Neutrophil (primary cell): ENCODE results near the gene CORT.

Experiments used
- H3K27ac ChIP-seq: fragments of 200-600 bp; sonication (generic); 2 replicates; pipeline ENCODE4 v1.5.1; 2016; ENCODE audit warnings: mild to moderate bottlenecking, moderate library complexity
- H3K27me3 ChIP-seq: fragments of 200-600 bp; sonication (generic); 2 replicates; pipeline ENCODE4 v1.6.0; 2016; ENCODE audit warnings: mild to moderate bottlenecking
- H3K36me3 ChIP-seq: fragments of 200-600 bp; sonication (generic); 2 replicates; pipeline ENCODE4 v1.5.1; 2017
- H3K4me1 ChIP-seq, 2 experiments: fragments of 200-600 bp in 1 of 2; sonication (generic) in 1 of 2; 1 replicate in 1 of 2; 2 replicates in 1 of 2; pipeline versions ENCODE4 v1.5.1 to v1.6.1; 2013 to 2016; ENCODE audit warnings: low read depth in 1 of 2, low read length in 1 of 2, mild to moderate bottlenecking in 1 of 2, moderate library complexity in 1 of 2; ENCODE audit not compliant: control insufficient read depth in 1 of 2, insufficient read depth in 1 of 2
- H3K4me3 ChIP-seq, 2 experiments: fragments of 200-600 bp in 1 of 2; sonication (generic) in 1 of 2; 1 replicate in 1 of 2; 2 replicates in 1 of 2; pipeline ENCODE4 v1.5.1; 2013 to 2016; ENCODE audit warnings: low read depth in 1 of 2, low read length in 1 of 2, mild to moderate bottlenecking in 1 of 2, moderate library complexity in 1 of 2
- H3K9me3 ChIP-seq: fragments of 200-600 bp; sonication (generic); 2 replicates; pipeline ENCODE4 v1.5.1; 2016
- TF ChIP-seq, protein P1 (sequence below): fragments of 200-600 bp; sonication (generic); IDR thresholded peaks from 2 replicates; pipeline ENCODE4 v1.5.1; 2016; ENCODE audit warnings: antibody characterized with exemption

The CORT gene

DNA sequence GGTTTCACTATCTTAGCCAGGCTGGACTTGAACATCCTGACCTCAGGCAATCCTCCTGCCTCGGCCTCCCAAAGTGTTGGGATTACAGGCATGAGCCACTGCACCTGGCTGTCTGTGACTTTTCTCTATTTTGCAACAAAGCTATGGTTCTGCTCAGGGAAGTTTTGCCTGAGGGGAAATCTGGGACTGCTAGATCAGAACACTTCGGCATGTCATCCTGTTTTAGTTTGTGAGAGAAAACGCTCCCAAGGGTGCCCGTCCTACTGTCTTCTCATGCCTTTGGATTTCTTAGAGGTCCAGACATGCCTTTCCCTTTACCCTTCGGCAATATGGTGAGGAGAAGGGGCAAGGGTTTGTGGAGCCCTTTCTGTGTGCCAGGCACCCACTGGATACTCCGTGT lies 5.6 kb upstream of the CORT start:
- Histone ChIP-seq H3K4me3 (no peak overlapping the region), H3K27ac (no peak overlapping the region), H3K4me1 (no peaks in the 10 kb centered on the region), H3K9me3 (no peaks in the 10 kb centered on the region), H3K27me3 (no peaks in the 10 kb centered on the region), H3K36me3 (no peaks in the 10 kb centered on the region)
- TF ChIP-seq, protein P1, sequence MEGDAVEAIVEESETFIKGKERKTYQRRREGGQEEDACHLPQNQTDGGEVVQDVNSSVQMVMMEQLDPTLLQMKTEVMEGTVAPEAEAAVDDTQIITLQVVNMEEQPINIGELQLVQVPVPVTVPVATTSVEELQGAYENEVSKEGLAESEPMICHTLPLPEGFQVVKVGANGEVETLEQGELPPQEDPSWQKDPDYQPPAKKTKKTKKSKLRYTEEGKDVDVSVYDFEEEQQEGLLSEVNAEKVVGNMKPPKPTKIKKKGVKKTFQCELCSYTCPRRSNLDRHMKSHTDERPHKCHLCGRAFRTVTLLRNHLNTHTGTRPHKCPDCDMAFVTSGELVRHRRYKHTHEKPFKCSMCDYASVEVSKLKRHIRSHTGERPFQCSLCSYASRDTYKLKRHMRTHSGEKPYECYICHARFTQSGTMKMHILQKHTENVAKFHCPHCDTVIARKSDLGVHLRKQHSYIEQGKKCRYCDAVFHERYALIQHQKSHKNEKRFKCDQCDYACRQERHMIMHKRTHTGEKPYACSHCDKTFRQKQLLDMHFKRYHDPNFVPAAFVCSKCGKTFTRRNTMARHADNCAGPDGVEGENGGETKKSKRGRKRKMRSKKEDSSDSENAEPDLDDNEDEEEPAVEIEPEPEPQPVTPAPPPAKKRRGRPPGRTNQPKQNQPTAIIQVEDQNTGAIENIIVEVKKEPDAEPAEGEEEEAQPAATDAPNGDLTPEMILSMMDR, result no peak

- Histone ChIP-seq H3K27ac (no peak overlapping the region), H3K4me3 (no peak overlapping the region), H3K36me3 (no peaks in the 10 kb centered on the region), H3K27me3 (no peaks in the 10 kb centered on the region), H3K9me3 (no peaks in the 10 kb centered on the region), H3K4me1 (no peaks in the 10 kb centered on the region)
- TF ChIP-seq, protein P1, result no peak
These were observed 4.9 kb upstream of the CORT start for GRCh38 chr1:10444795-10445397.

DNA sequence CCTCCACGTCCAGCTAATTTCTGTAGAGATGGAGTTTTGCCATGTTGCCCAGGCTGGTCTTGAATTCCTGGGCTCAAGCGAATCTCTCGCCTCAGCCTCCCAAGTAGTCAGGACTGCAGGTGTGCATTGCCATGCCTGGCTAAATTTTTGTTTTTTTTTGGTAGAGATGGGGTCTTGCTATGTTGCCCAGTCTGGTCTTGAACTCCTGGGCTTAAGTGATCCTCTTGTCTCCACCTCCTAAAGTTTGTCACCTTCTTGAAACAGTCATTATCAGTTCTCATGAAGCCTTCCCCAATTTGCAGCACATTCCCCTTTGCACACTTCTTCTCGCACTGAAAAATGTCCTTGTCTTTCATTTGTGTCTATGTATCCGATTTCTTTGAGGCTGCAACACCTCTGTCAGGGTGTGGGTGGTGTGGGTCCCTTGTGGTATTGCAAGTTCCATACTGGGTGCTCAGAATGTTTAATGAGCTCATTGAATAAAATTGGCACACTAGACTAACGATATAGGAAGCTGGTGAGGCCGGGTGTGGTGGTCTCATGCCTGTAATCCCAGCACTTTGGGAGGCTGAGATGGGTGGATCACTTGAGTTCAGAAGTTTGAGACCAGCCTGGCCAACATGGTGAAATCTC lies 2.9 kb upstream of the CORT start:
- TF ChIP-seq, protein P1, result no peak
- H3K27me3 ChIP-seq, result peaks cover 20% of the 10 kb centered on the region
- H3K4me3 ChIP-seq, result no peak overlapping the region
- H3K36me3 ChIP-seq, result no peaks in the 10 kb centered on the region
- H3K27ac ChIP-seq, result no peak overlapping the region
- no peaks in the 10 kb centered on the region for H3K9me3 ChIP-seq
- no peaks in the 10 kb centered on the region for H3K4me1 ChIP-seq

DNA sequence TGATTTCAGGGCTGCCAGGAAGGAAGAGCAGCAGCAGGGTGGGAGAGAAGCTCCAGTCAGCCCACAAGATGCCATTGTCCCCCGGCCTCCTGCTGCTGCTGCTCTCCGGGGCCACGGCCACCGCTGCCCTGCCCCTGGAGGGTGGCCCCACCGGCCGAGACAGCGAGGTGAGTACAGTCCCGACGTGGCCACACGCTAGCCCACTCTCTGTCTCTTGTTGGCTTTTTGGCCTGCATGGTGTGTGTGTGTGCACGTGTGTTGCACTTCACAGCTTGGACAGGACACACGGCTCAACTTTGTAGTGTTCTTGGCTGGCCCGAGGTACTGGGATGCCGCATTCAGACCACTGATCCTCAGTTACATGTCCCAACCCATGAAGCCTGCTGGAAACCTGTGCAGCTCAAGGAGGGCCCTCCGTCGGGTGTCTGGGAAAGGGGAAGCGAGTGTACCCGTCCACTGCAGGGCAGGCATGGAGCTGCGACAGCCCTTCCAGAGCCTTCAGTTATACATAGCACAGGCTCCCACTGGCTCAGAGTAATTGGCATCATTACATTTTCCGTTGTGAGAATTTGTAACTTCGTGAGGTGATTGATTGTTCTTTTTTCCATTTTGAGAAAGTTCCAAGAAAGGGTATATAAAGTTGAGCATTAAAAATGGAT lies 454 bp downstream of the CORT start:
- H3K9me3 ChIP-seq, result no peaks in the 10 kb centered on the region
- no peaks in the 10 kb centered on the region for H3K36me3 ChIP-seq
- no peak overlapping the region for H3K4me3 ChIP-seq
- TF ChIP-seq, protein P1, result no peak
- H3K4me1 ChIP-seq, result no peaks in the 10 kb centered on the region
- no peak overlapping the region for H3K27ac ChIP-seq
- H3K27me3 ChIP-seq, result peaks cover 22% of the 10 kb centered on the region

GRCh38 chr1:10450836-10451235 lies 1.0 kb downstream of the CORT start:
- Histone ChIP-seq H3K27me3 (peaks cover 22% of the 10 kb centered on the region), H3K36me3 (no peaks in the 10 kb centered on the region), H3K4me1 (no peaks in the 10 kb centered on the region), H3K9me3 (no peaks in the 10 kb centered on the region), H3K4me3 (no peak overlapping the region), H3K27ac (no peak overlapping the region)
- TF ChIP-seq, protein P1, result no peak
